H54 (cell line): ENCODE data around the gene ZFAND6.
"Not testable (repeated sequence)": the region's sequence is repeated elsewhere in the genome, so short reads cannot be mapped to it uniquely, and the experiment has no call there.

Source experiments
- DNase-seq: peaks from one replicate; pipeline ENCODE4 v3.0.0; 2011; ENCODE audit warnings: low spot score, mixed read lengths; ENCODE audit not compliant: insufficient read length
- FAIRE-seq: peaks from 3 replicates; lab custom pipeline; 2011; peaks lifted over from hg19 to GRCh38; lab: Jason Lieb, UNC
- POLR2A ChIP-seq: IDR thresholded peaks from 2 replicates; pipeline ENCODE4 v1.6.1; 2011; ENCODE audit warnings: low read depth, mild to moderate bottlenecking, low read length

Gene ZFAND6

DNA sequence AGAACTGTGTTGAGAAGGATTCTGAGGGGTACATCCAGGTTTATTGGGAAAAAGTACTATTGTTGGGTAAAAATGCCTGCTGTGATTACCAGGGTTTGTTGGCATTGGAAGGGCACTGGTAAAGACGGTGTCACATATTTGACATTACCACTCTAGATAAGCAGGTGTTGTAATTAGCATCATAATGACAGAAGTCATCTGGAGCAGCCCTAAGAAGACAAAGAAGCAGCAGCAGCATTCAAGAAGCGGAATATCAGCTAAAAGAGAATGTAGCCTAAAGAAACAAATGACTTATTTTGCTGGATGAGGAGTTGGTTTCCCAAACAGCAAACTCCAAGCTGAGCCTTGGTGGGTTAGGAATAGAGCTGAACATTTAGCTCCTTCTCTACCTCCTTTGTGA is 30.5 kb upstream of the ZFAND6 start:
- no peak for DNase-seq
- FAIRE-seq, result no peak
- no peak for TF ChIP-seq POLR2A

DNA sequence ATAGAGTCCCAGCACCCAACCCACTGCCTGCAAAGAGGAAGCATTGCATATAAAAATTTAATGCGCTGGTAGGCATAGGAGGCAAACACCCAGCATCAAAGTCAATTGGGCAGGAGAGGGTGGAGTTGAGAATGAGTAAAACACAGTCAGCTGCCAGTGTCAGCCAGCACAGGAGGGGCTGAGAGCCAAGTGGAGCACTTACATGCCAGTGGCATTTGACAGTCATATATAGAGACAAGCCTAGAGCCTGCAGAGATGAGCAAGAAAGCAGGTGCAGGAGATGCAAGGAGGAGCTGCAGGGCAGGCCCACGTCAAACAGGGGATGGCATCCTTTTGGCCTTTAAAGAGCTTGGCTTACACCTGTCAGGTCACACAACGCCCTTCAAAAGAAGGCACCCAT is 27.6 kb upstream of the ZFAND6 start:
- TF ChIP-seq POLR2A, result no peak
- FAIRE-seq (no peak), DNase-seq (peak; percentile 23)

DNA sequence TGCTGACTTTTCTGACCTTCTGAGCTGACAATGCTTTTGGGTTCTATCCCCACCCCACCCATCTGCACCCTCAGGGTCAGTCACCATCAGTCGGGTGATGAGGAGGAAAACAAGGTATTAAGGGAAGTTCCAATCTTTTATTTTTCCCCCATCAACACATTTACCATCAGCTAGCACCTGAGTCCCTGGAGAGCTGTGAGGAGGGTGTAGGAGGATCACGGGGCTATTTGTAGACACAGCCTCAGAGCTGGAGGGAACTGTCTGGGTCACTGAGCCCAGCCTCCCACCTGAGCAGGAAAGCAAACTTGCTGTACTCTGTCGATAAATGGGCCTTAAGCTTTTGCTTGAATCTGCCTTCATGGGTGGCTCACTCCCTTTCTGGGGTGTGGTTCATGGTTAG is 24.8 kb upstream of the ZFAND6 start:
- no peak for DNase-seq
- TF ChIP-seq POLR2A, result no peak
- FAIRE-seq, result no peak

DNA sequence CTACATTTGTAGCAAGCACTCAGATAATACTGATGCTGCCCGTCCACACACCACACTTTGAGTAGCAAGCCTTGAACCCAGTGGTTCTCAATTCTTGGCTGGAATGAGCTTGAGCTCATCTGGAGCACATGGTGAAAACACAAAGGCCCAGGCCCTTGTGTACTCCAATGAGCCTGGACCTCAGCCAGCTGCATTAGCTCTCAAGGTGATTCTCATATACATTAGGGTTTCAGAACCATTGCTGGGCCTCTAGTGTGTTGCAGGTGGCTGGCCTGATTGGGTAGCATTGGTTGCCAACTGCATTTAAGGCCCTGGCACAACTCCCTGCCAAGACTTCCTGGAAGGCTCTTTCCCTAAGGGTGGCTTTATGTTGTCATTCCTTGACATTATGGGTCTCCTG is 23.4 kb upstream of the ZFAND6 start:
- DNase-seq (no peak), FAIRE-seq (no peak)
- no peak for TF ChIP-seq POLR2A

DNA sequence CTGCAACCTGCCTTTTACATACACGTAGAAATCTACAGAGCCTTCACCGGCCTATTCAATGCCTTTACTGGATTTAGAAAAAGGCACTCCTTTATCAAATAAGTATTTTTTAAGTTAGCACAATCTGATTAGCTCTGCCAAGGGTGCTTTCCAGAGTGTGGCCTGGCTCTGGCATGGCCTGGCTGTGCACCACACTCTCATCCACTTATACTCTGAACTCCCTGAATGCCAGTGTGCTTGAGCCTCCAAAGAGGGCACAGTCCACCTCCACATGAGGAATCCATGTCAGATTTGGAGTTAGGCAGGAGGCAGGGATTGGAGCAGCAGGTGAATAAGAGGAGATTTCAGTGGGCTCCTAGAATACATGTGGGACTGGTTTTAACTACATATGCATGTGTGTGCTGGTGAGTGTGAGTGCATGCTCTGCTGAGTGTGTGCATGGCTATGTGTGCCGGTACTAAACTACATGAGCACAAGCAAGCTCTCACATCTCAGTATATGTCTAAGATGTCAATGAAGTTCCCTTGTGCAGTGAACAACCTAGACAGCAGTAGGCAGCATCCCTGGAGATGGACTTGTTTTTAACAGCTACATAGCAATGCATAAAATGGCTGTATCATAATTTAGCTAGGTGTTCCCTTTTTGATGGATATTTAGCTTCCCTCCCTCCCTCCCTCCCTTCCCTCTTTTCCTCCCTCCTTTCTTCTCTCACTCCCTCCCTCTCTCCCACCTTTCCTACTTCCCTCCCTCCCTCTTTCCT is 17.8 kb upstream of the ZFAND6 start:
- no peak for FAIRE-seq

DNA sequence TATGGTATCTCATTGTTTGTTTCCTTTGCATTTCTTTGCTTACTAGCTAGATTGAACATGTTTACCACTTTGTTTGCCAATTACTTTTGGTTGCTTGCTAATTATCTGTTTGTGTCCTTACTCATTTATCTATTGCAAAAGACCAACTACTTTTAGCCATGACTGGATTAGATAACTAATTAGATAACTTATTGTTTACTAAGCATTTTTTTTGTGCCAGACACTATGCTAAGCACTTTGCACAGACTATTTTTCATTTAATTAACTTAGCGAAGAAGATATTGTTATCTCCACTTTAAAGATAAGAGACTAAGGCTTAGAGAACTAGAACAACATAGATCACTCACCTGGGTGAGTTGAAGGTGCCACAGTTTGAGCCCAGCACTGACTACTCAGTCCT is 16.9 kb upstream of the ZFAND6 start:
- no peak for TF ChIP-seq POLR2A
- FAIRE-seq, result no peak
- no peak for DNase-seq

More for the DNA sequence above, 17.8 kb upstream of the ZFAND6 start:
- no peak for TF ChIP-seq POLR2A
- DNase-seq, result no peak

DNA sequence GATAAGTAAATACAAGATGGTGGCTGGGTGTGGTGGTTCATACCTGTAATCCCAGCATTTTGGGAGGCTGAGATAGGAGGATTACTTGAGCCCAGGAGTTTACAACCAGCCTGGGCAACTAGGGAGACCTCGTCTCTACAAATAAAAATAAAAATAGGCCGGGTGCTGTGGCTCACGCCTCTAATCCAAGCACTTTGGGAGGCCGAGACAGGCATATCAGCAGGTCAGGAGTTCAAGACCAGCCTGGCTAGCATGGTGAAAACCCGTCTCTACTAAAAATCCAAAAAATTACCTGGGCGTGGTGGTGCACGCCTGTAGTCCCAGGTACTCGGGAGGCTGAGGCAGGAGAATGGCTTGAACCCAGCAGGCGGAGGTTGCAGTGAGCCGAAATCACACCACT is 14.3 kb upstream of the ZFAND6 start:
- FAIRE-seq, DNase-seq: not testable (repeated sequence)

DNA sequence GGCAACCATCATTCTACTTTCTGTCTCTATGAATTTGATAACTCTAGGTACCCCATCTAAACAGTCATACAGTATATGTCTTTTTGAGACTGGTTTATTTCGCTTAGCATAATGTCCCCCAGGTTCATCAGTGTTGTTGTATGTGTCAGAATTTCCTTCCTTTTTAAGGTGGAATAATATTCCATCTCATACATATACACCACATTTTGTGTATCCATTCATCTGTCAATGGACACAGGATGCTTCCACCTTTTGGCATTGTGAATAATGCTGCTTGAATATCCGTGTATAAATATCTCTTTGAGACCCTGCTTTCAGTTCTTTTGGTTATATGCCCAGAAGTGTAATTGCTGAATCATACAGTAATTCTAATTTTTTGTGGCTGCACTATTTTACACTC is 10.4 kb upstream of the ZFAND6 start:
- TF ChIP-seq POLR2A, result no peak
- FAIRE-seq (no peak), DNase-seq (no peak)

DNA sequence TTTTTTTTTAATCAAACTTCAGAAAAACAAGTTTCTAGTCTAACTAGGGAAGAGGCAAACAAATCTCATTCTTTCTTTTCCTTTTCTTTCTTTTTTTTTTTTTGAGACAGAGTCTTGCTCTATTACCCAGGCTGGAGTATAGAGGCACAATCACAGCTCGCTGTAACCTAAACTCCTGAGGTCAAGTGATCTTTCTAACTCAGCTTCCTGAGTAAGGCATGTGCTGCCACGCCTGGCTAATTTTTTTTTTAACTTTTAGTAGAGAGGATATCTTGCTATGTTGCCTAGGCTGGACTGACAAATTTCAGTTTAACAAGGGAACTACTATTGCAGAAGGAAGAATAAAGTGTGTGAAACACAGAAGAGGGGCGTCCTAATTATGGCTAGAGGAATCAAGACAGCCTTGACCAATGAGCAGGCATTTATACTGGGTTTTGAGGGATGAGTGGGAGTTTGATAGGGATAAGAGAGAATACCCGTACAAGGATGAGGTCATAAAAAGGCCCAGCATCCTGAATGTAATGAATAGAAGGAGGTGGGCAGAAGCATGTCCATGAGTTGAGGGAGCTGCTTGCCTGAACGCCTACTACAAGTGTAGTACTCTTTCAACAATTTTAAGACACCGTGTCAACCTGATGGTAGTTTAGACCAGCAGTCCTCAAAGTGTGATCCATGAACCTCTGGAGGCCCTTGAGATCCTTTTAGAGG is 6.7 kb upstream of the ZFAND6 start:
- no peak for TF ChIP-seq POLR2A
- DNase-seq (no peak), FAIRE-seq (no peak)

DNA sequence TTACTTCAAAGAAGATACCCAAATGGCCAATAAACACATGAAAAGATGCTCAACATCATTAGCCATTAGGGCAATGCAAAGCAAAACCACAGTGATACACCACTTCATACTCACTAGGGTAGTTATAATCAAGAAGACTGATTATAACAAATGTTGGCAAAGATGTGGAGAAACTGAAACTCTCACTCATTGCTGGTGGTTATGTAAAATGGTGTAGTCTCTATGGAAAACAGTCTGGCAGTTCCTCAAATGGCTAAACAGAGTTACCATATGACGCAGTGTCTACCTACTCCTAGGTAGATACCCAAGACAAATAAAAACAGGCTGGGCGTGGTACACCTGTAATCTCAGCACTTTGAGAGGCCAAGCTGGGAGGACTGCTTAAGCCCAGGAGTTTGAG is 3.5 kb upstream of the ZFAND6 start:
- DNase-seq (no peak), FAIRE-seq (no peak)
- TF ChIP-seq POLR2A, result no peak

DNA sequence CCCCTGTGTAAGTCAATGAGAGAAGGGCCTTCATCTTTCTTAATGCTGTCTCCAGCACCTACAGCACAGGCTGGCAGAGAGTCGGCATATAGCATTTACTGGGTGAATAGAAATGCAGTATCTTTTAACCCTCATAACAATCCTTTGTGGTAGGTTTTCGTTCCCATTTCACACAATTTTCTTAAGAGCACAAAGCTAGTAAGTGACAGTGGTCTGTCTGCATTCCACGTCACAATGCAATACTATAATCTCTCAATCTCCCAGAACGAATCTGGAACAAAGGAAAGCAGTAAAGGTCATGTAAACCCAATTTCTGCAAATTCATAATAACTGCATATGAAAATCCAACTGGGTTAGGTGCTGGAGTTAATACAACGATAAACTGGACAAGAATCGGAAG is 1.4 kb upstream of the ZFAND6 start:
- FAIRE-seq (no peak), DNase-seq (no peak)
- no peak for TF ChIP-seq POLR2A

DNA sequence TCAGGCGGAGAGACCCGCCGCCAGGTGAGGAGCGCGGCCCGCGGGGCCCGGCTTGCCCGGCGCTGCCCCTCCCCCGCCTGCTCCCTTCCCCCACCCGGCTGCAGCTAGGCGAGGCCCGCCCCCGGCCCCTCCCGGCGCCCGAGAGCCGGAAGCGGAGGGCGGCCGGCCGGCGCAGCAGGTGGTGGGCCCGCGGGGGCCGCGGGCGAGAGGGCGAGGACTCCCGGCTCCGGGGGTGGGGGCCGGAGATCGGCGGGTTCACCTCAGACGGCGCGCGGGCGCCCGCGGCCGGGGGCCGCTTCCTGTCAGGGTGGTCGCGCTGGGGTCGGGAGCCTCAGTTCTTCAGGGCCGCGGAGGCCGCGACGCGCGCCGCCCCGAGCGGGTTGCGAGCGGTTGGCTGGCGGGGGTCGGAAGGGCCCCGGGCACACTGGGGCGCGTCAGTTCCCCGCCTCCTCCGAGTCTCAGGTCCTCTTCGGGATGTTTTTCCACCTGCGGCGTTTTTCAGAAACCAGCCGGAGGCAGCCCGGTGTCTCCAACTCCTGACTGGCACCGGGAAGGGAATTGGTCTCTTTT is 395 bp downstream of the ZFAND6 start:
- DNase-seq (peak; percentile 42), FAIRE-seq (no peak)
- TF ChIP-seq POLR2A, result no peak

DNA sequence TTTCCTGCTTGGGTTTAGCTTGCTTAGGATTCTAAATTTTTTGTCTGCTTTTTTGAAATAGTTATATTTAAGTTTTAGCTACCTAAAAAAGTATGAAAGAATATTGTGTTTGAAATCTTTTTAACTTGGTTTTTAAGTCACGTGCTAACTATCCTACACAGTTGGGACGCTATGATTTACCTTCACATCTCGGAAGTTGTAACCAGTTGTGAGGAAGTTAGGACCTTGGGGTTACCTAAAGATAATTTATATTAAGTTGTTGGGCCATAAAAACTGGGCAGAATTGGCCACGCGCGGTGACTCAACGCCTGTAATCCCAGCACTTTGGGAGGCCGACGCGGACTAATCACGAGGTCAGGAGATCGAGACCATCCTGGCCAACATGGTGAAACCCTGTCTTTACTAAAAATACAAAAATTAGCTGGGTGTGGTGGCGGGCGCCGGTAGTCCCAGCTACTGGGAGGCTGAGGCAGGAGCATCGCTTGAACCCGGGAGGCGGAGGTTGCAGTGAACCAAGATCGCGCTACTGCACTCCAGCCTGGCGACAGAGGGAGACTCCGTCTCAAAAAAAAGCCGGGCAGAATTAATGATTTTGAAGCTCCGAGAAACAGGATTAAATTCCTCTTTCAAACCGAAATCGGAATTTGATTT is 1.0 kb downstream of the ZFAND6 start:
- DNase-seq (peak; percentile 6), FAIRE-seq (no peak)
- TF ChIP-seq POLR2A, result no peak

DNA sequence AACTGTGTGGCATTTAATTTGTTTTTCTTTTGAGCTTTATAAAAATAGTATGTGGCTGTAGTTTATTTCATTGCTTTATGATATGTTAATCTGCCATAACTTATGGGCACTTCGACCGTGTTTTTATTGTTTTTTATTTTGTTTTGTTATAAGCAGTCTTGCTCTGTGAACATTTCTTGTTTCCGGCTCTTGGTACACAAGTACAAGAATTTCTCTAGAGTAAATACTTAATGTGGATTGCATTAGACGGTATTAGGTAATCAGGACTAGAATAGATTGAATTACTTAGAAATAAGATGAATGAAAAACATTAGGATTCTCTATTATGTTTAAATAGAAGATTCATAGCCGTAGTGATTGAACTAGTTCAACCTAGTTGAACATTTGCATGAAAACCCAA is 2.1 kb downstream of the ZFAND6 start:
- TF ChIP-seq POLR2A, result no peak
- DNase-seq (no peak), FAIRE-seq (no peak)

DNA sequence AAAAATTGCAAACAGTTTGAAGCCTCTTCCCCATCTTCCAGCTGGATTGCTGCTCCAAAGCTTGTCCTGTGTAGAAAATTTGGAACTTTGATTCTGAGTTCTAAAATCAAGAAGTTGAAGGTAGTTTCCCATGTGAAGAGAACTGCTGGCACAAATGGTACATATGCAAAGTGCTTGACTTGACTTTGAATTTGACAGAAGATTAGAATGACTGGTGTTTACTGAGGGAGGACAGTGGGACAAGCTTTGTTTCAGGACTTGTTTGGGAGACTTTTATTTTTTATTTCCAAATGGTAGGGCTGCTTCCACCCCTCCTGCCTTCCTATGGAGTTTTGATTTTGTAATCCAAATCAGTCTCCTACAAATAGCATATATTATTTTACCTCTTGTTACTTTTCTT is 7.4 kb downstream of the ZFAND6 start:
- no peak for DNase-seq
- no peak for FAIRE-seq
- TF ChIP-seq POLR2A, result no peak
